Measurements from ENCODE around the gene CD4. TPM values are rescaled to one million over a fixed set of nuclear protein-coding genes. Genes with fewer than 3 reads are reported as not detected.
A peak's percentile ranks its signal among the peaks of the same experiment; 100 is the strongest.

Gene CD4
- total and polyA plus RNA-seq, 2 of the 4 experiments (the other 2 are of a cell fraction): 5.7 to 15.0 TPM

DNA sequence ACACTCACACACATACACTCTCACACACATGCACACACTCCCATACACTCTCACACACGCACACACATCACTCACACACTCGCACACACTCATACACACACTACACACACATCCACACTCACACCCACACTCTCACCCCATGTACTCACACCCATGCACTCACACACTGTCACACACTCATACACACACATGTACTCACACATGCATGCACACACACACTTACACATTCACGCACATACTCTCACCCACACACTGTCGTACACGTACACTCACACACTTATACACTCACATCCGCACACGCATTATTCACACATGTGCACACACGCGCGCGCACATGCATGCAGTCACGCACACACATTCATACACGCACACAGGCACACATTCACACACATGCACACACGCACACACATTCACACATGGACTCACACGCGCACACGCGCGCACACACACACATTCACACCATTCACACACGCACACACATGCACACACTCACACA is 28.4 kb downstream of the CD4 start:
- 94 to 100% methylated on average over 3 to 16 of the region's 20 CpGs for WGBS, 2 experiments (ENCODE audit: extremely low coverage in 2 of 2, insufficient read length in 1 of 2)
- peak overlapping the region; percentile 64 for H2BK5ac ChIP-seq (ENCODE audit: low read depth, low read length, poor library complexity, severe bottlenecking)
- H3K14ac ChIP-seq (replicated peaks; ENCODE audit: low read depth, low read length): no peak overlapping the region
- no peak overlapping the region for H3K18ac ChIP-seq (ENCODE audit: low read depth, low read length)
- no peak overlapping the region for H4K91ac ChIP-seq (ENCODE audit: insufficient read depth, low read depth, low read length)
- H3K9ac ChIP-seq (ENCODE audit: low read depth, low read length): no peak overlapping the region
- peaks cover 0 to 3% of the 10 kb centered on the region in 2 experiments; a peak in 1 of 4 replicates for H3K79me1 ChIP-seq (ENCODE audit: low read depth in 1 of 2, low read length in 2 of 2)
- dilution Hi-C loops (cut with HindIII; ENCODE audit: low sequenced_read_pairs, unreplicated experiment): no loop called here
- peaks cover 3% of the 10 kb centered on the region for H3K36me3 ChIP-seq (ENCODE audit: control insufficient read depth, insufficient read depth, low read length)
- DNase-seq: no peak
- ATAC-seq (ENCODE audit: low read depth): no peak
- no TSS peak for BruUV-seq (replicated peaks)
- H3K4ac ChIP-seq (ENCODE audit: low read depth, low read length): no peak overlapping the region
- TF ChIP-seq MAFK (IDR thresholded peaks at IDR 0.05; ENCODE audit: low read depth, low read length): no peak
- TF ChIP-seq, protein P1, sequence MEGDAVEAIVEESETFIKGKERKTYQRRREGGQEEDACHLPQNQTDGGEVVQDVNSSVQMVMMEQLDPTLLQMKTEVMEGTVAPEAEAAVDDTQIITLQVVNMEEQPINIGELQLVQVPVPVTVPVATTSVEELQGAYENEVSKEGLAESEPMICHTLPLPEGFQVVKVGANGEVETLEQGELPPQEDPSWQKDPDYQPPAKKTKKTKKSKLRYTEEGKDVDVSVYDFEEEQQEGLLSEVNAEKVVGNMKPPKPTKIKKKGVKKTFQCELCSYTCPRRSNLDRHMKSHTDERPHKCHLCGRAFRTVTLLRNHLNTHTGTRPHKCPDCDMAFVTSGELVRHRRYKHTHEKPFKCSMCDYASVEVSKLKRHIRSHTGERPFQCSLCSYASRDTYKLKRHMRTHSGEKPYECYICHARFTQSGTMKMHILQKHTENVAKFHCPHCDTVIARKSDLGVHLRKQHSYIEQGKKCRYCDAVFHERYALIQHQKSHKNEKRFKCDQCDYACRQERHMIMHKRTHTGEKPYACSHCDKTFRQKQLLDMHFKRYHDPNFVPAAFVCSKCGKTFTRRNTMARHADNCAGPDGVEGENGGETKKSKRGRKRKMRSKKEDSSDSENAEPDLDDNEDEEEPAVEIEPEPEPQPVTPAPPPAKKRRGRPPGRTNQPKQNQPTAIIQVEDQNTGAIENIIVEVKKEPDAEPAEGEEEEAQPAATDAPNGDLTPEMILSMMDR (conservative IDR thresholded peaks at IDR 0.05; ENCODE audit: low read depth, low read length): no peak
- TF ChIP-seq MXI1 (IDR thresholded peaks at IDR 0.05; ENCODE audit: borderline replicate concordance, low read depth, low read length): no peak
- TF ChIP-seq, protein P2, sequence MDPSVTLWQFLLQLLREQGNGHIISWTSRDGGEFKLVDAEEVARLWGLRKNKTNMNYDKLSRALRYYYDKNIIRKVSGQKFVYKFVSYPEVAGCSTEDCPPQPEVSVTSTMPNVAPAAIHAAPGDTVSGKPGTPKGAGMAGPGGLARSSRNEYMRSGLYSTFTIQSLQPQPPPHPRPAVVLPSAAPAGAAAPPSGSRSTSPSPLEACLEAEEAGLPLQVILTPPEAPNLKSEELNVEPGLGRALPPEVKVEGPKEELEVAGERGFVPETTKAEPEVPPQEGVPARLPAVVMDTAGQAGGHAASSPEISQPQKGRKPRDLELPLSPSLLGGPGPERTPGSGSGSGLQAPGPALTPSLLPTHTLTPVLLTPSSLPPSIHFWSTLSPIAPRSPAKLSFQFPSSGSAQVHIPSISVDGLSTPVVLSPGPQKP (IDR thresholded peaks at IDR 0.05; ENCODE audit: borderline replicate concordance, low read depth, low read length): no peak
- no peak for TF ChIP-seq MAZ (IDR thresholded peaks at IDR 0.05; ENCODE audit: borderline replicate concordance, low read depth, low read length)
- TF ChIP-seq CHD1 (IDR thresholded peaks at IDR 0.05; ENCODE audit: low read depth, low read length): no peak
- no peak for TF ChIP-seq FOS (IDR thresholded peaks at IDR 0.05; ENCODE audit: low read depth, low read length)
- TF ChIP-seq POLR2A (IDR thresholded peaks at IDR 0.05; ENCODE audit: low read depth, low read length): no peak
- TF ChIP-seq SMC3 (IDR thresholded peaks at IDR 0.05; ENCODE audit: low read depth, low read length): no peak
- TF ChIP-seq RFX5 (IDR thresholded peaks at IDR 0.05; ENCODE audit: low read depth, low read length): no peak
- TF ChIP-seq RCOR1 (IDR thresholded peaks at IDR 0.05; ENCODE audit: insufficient replicate concordance, low read length): no peak
- TF ChIP-seq RAD21 (IDR thresholded peaks at IDR 0.05; ENCODE audit: low read length): no peak
- no peak for TF ChIP-seq USF2 (IDR thresholded peaks at IDR 0.05; ENCODE audit: low read depth, low read length)
- no peak for TF ChIP-seq CEBPB (IDR thresholded peaks at IDR 0.05; ENCODE audit: low read depth, low read length)
- TF ChIP-seq BHLHE40 (IDR thresholded peaks at IDR 0.05; ENCODE audit: low read depth, low read length): no peak
- no peak for TF ChIP-seq NFE2L2 (IDR thresholded peaks at IDR 0.05; ENCODE audit: low read depth, low read length)
- H3K27me3 ChIP-seq (ENCODE audit: control insufficient read depth, insufficient read depth, low read length): peaks cover 4% of the 10 kb centered on the region; the same call in 1 of the 2 replicates
- intact Hi-C loops (cut with micrococcal nuclease): no loop called here
- H2BK20ac ChIP-seq (ENCODE audit: low read depth, low read length): no peak overlapping the region
- peaks cover 10% of the 10 kb centered on the region; the same call in 1 of the 2 replicates for H3K4me1 ChIP-seq (ENCODE audit: control insufficient read depth, insufficient read depth, low read length)
- H2AK5ac ChIP-seq (ENCODE audit: low read depth, low read length): no peak overlapping the region; the same call in 1 of the 2 replicates
- ChIA-PET CTCF (no interaction called here), POLR2A (ENCODE audit: unreplicated experiment) (no interaction called here)
- no peak overlapping the region for H2AFZ ChIP-seq (replicated peaks; ENCODE audit: low read length, poor library complexity)
- H4K20me1 ChIP-seq (ENCODE audit: insufficient read depth, low read length): no peaks in the 10 kb centered on the region
- H4K8ac ChIP-seq (ENCODE audit: low read depth in 2 of 2, low read length in 2 of 2): no peak overlapping the region
- H4K5ac ChIP-seq (ENCODE audit: low read depth, low read length): no peak overlapping the region
- H2BK120ac ChIP-seq (ENCODE audit: low read depth, low read length): no peak overlapping the region
- peak overlapping the region; percentile 21 for H2AK9ac ChIP-seq (replicated peaks; ENCODE audit: low read depth, low read length, poor library complexity)
- H3K9me3 ChIP-seq (ENCODE audit: control insufficient read depth, insufficient read depth, low read length): no peaks in the 10 kb centered on the region
- no peak overlapping the region for H3K27ac ChIP-seq (ENCODE audit: insufficient read depth, low read length)
- H3K56ac ChIP-seq (ENCODE audit: extremely low read depth, insufficient read depth, low read length): no peak overlapping the region
- H3K9me1 ChIP-seq (ENCODE audit: insufficient read depth, low read length): peaks cover 4% of the 10 kb centered on the region; the same call in 1 of the 2 replicates
- H3K4me3 ChIP-seq (ENCODE audit: insufficient read depth, low read depth, low read length): no peak overlapping the region
- H2BK15ac ChIP-seq (ENCODE audit: low read depth, low read length): no peak overlapping the region
- in situ Hi-C loops (cut with MboI; ENCODE audit: low sequenced_read_pairs): no loop called here
- H3K4me2 ChIP-seq (ENCODE audit: low read depth, low read length): no peak overlapping the region
- no peak overlapping the region for H3K23ac ChIP-seq (ENCODE audit: low read depth, low read length)
